Measurements from ENCODE around the gene TAF10. TPM values are rescaled to one million over a fixed set of nuclear protein-coding genes. Genes with fewer than 3 reads are reported as not detected.

The TAF10 gene
- total RNA-seq, 4 donors from 2014 or later = 49.8 to 77.8 (median 65.7) TPM

DNA sequence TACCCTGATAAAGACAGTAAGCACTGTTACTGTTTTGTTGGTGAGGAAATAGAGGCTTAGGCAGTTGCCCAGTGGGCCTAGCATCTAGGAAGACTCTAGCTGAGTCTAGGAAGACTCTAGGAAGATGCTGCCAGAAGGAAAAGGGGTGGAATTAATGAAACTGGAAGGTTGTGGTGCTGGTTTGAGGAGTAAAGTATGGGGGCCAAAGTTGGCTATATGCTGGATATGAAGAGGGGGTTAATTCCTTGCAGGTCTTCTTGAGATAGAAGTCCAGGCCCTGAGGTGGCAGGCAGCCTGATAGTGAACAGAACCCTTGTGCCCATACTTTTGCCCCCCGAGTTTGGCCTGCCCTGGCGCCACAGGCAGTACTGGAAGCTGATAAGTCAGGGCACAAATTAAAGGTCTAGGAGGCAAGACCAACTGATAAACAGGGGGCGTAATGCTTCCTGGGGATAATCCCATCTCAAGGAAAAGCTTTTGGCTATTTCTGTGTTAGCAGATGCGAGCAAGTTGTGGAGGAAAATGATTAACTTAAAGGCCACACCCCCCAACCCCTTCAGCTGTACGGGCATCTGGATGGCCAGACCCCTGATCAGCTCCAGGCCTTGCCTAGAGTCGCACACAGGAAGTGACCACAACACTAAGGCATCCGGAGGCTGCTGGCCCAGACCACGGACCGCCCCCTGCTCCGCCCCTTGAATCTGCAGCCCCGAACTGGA, 5.4 kb downstream of the TAF10 start:
- Histone ChIP-seq H3K36me3 (peaks cover 0 to 42% of the 10 kb centered on the region in 2 donors), H3K4me3 (peak overlapping the region; percentile 4 to 36 (median 22)), H3K27me3 (no peaks in the 10 kb centered on the region), H3K27ac (peak overlapping the region; percentile 93 to 97 (median 94)), H3K9me3 (no peaks in the 10 kb centered on the region), H3K4me1 (peaks cover 52 to 59% of the 10 kb centered on the region in 2 donors)
- DNase-seq (peak; percentile 73 to 85), ATAC-seq (peak; percentile 24 to 55)
- TF ChIP-seq POLR2A (IDR thresholded peaks at IDR 0.05) = peak; percentile 71 to 72
- TF ChIP-seq, protein P1, sequence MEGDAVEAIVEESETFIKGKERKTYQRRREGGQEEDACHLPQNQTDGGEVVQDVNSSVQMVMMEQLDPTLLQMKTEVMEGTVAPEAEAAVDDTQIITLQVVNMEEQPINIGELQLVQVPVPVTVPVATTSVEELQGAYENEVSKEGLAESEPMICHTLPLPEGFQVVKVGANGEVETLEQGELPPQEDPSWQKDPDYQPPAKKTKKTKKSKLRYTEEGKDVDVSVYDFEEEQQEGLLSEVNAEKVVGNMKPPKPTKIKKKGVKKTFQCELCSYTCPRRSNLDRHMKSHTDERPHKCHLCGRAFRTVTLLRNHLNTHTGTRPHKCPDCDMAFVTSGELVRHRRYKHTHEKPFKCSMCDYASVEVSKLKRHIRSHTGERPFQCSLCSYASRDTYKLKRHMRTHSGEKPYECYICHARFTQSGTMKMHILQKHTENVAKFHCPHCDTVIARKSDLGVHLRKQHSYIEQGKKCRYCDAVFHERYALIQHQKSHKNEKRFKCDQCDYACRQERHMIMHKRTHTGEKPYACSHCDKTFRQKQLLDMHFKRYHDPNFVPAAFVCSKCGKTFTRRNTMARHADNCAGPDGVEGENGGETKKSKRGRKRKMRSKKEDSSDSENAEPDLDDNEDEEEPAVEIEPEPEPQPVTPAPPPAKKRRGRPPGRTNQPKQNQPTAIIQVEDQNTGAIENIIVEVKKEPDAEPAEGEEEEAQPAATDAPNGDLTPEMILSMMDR (IDR thresholded peaks at IDR 0.05 in 4 of 5, conservative IDR thresholded peaks at IDR 0.05 in 1 of 5) = no peak
- in situ Hi-C loops (cut with MboI; ENCODE audit: low sequenced_read_pairs in 4 of 4) = loop anchor here in 3 of 4 donors (5.0 to 10.0 kb wide), 3 partner anchors 76 to 132 kb away; partner anchors contain the start of genes MRPL17 (in 2 of the 3) and TRIM3 (in 1 of the 3)
- intact Hi-C loops (cut with DNase I; ENCODE audit: low total_unique reads) = loop anchor here (1.0 to 10.0 kb wide), 2 partner anchors 77 to 372 kb away; partner anchors contain the start of genes CNGA4, FHIP1B and MRPL17

- no peaks in the 10 kb centered on the region for H3K9me3 ChIP-seq
- peak overlapping the region; percentile 93 to 97 (median 94) for H3K27ac ChIP-seq
- DNase-seq (no peak), ATAC-seq (no peak)
- peaks cover 50 to 52% of the 10 kb centered on the region in 2 donors for H3K4me1 ChIP-seq
- H3K4me3 ChIP-seq = peak overlapping the region; percentile 87 to 97 (median 90)
- intact Hi-C loops (cut with DNase I; ENCODE audit: low total_unique reads) = loop anchor here (5.0 to 10.0 kb wide), 3 partner anchors 122 to 370 kb away; partner anchors contain the start of genes ARFIP2, CNGA4, FHIP1B and SMPD1
- in situ Hi-C loops (cut with MboI; ENCODE audit: low sequenced_read_pairs in 4 of 4) = loop anchor here in 3 of 4 donors (5.0 to 10.0 kb wide), 3 partner anchors 78 to 130 kb away; partner anchors contain the start of genes MRPL17 (in 3 of the 3) and TRIM3 (in 1 of the 3)
- H3K36me3 ChIP-seq = peaks cover 0 to 47% of the 10 kb centered on the region in 2 donors
- no peaks in the 10 kb centered on the region for H3K27me3 ChIP-seq
- TF ChIP-seq, protein P1 (IDR thresholded peaks at IDR 0.05 in 4 of 5, conservative IDR thresholded peaks at IDR 0.05 in 1 of 5) = no peak
- no peak for TF ChIP-seq POLR2A (IDR thresholded peaks at IDR 0.05)
Measured at GRCh38 chr11:6604790-6605189, 7.2 kb downstream of the TAF10 start.

- peak overlapping the region; percentile 93 to 97 (median 94) for H3K27ac ChIP-seq
Measured at GRCh38 chr11:6604081-6604626, 7.9 kb downstream of the TAF10 start.

More at GRCh38 chr11:6604081-6604626, 7.9 kb downstream of the TAF10 start:
- no peaks in the 10 kb centered on the region for H3K27me3 ChIP-seq
- in situ Hi-C loops (cut with MboI; ENCODE audit: low sequenced_read_pairs in 4 of 4) (loop anchor here in 2 of 4 donors (5.0 to 10.0 kb wide), 3 partner anchors 78 to 129 kb away; partner anchors contain the start of genes MRPL17 (in 2 of the 2) and TRIM3 (in 1 of the 2)), intact Hi-C loops (cut with DNase I; ENCODE audit: low total_unique reads) (loop anchor here (5.0 to 10.0 kb wide), 3 partner anchors 122 to 369 kb away; partner anchors contain the start of genes ARFIP2, CNGA4, FHIP1B and SMPD1)
- H3K36me3 ChIP-seq = peaks cover 0 to 47% of the 10 kb centered on the region in 2 donors
- H3K4me3 ChIP-seq = peak overlapping the region; percentile 87 to 97 (median 90)
- H3K4me1 ChIP-seq = peaks cover 52% of the 10 kb centered on the region in 2 donors
- DNase-seq (no peak), ATAC-seq (peak; percentile 32 to 40)
- TF ChIP-seq POLR2A (IDR thresholded peaks at IDR 0.05) = no peak
- TF ChIP-seq, protein P1 (IDR thresholded peaks at IDR 0.05 in 4 of 5, conservative IDR thresholded peaks at IDR 0.05 in 1 of 5) = peak in 1 of 5 experiments; percentile 8
- H3K9me3 ChIP-seq = no peaks in the 10 kb centered on the region
